Astrocyte (in vitro differentiated cells and primary cell): ENCODE data around the gene SIAH3. TPM values are rescaled to one million over a fixed set of nuclear protein-coding genes. Genes with fewer than 3 reads are reported as not detected.
A peak's percentile ranks its signal among the peaks of the same experiment; 100 is the strongest.

Experiments used
- DNase-seq: peaks from one replicate; pipeline ENCODE4 v3.0.0-alpha.2; 2010; ENCODE audit warnings: low read depth
- FAIRE-seq: peaks from 2 replicates; lab custom pipeline; 2011; peaks lifted over from hg19 to GRCh38; lab: Jason Lieb, UNC
- H2AFZ ChIP-seq: 2 replicates; pipeline ENCODE4 v1.6.0; 2012; ENCODE audit warnings: low read depth, low read length, inconsistent platforms
- H3K27ac ChIP-seq: 2 replicates; pipeline ENCODE4 v1.5.1; 2011; ENCODE audit warnings: low read depth, low read length, inconsistent platforms
- H3K27me3 ChIP-seq: 2 replicates; pipeline ENCODE4 v1.6.0; 2011; ENCODE audit warnings: low read length, inconsistent platforms; ENCODE audit not compliant: insufficient read depth
- H3K36me3 ChIP-seq: 2 replicates; pipeline ENCODE4 v1.5.1; 2011; ENCODE audit warnings: low read length, inconsistent platforms; ENCODE audit not compliant: insufficient read depth
- H3K4me1 ChIP-seq: 2 replicates; pipeline ENCODE4 v1.5.1; 2011; ENCODE audit warnings: low read length, inconsistent platforms; ENCODE audit not compliant: insufficient read depth
- H3K4me2 ChIP-seq: 2 replicates; pipeline ENCODE4 v1.6.0; 2012; ENCODE audit warnings: low read length, inconsistent platforms
- H3K4me3 ChIP-seq: 2 replicates; pipeline ENCODE4 v1.5.1; 2011; ENCODE audit warnings: low read depth, mild to moderate bottlenecking, low read length, inconsistent platforms; ENCODE audit not compliant: insufficient read depth
- H3K79me2 ChIP-seq: 2 replicates; pipeline ENCODE4 v1.6.0; 2012; ENCODE audit warnings: mild to moderate bottlenecking, low read length, inconsistent platforms; ENCODE audit not compliant: insufficient read depth
- H3K9ac ChIP-seq: 2 replicates; pipeline ENCODE4 v1.6.0; 2012; ENCODE audit warnings: mild to moderate bottlenecking, low read length, inconsistent platforms
- H3K9me3 ChIP-seq: 2 replicates; pipeline ENCODE4 v1.5.1; 2012; ENCODE audit warnings: low read depth, mild to moderate bottlenecking, low read length, inconsistent platforms; ENCODE audit not compliant: insufficient read depth
- H4K20me1 ChIP-seq: 2 replicates; pipeline ENCODE4 v1.6.0; 2012; ENCODE audit warnings: low read length, inconsistent platforms; ENCODE audit not compliant: insufficient read depth
- H3K27ac Mint-ChIP-seq: one replicate; pipeline ENCODE4 v1.8.0; 2021; ENCODE audit warnings: mild to moderate bottlenecking, mixed read lengths; ENCODE audit not compliant: unreplicated experiment
- H3K27me3 Mint-ChIP-seq: one replicate; pipeline ENCODE4 v1.8.0; 2021; ENCODE audit warnings: low read depth, mixed read lengths; ENCODE audit not compliant: unreplicated experiment
- H3K36me3 Mint-ChIP-seq: one replicate; pipeline ENCODE4 v1.8.0; 2021; ENCODE audit warnings: low read depth, mixed read lengths; ENCODE audit not compliant: unreplicated experiment
- H3K4me1 Mint-ChIP-seq: one replicate; pipeline ENCODE4 v1.8.0; 2021; ENCODE audit warnings: low read depth, mixed read lengths; ENCODE audit not compliant: unreplicated experiment
- H3K4me3 Mint-ChIP-seq: one replicate; pipeline ENCODE4 v1.8.0; 2021; ENCODE audit warnings: mild to moderate bottlenecking, moderate library complexity, mixed read lengths; ENCODE audit not compliant: unreplicated experiment
- H3K9me3 Mint-ChIP-seq: one replicate; pipeline ENCODE4 v1.8.0; 2021; ENCODE audit warnings: mild to moderate bottlenecking, mixed read lengths; ENCODE audit not compliant: unreplicated experiment
- CTCF ChIP-seq: IDR thresholded peaks from 2 replicates; pipeline ENCODE4 v1.5.1; 2011; ENCODE audit warnings: low read depth, mild to moderate bottlenecking, inconsistent platforms, low read length, moderate library complexity; ENCODE audit not compliant: insufficient read depth
- EZH2 ChIP-seq: IDR thresholded peaks from 2 replicates; pipeline ENCODE4 v1.6.1; 2012; ENCODE audit warnings: mild to moderate bottlenecking, low read length, inconsistent platforms; ENCODE audit not compliant: insufficient read depth
- total RNA-seq: library from RNA; stranded (reverse); gene quantifications from 2 replicates; pipeline ENCODE4 v1.2.1, GENCODE V29; 2021

Gene SIAH3
- total RNA-seq, 1 donor from 2014 or later: 0.07 TPM

GRCh38 chr13:45773944-45774343 is 77.6 kb downstream of the SIAH3 start:
- FAIRE-seq (no peak), DNase-seq (no peak)
- Mint-ChIP-seq H3K27ac (no peak overlapping the region), H3K9me3 (no peaks in the 10 kb centered on the region), H3K4me1 (peaks cover 3% of the 10 kb centered on the region), H3K27me3 (peaks cover 19% of the 10 kb centered on the region), H3K4me3 (no peak overlapping the region), H3K36me3 (no peaks in the 10 kb centered on the region)
- peaks cover 7% of the 10 kb centered on the region for H3K4me1 ChIP-seq
- H3K27ac ChIP-seq: no peak overlapping the region
- H3K36me3 ChIP-seq: no peaks in the 10 kb centered on the region
- TF ChIP-seq CTCF (no peak), EZH2 (no peak)
- no peak overlapping the region for H3K9ac ChIP-seq
- no peaks in the 10 kb centered on the region for H4K20me1 ChIP-seq
- no peaks in the 10 kb centered on the region for H3K9me3 ChIP-seq
- H2AFZ ChIP-seq: no peak overlapping the region
- no peak overlapping the region for H3K4me3 ChIP-seq
- H3K4me2 ChIP-seq: peak overlapping the region; percentile 1
- peaks cover 5% of the 10 kb centered on the region for H3K27me3 ChIP-seq
- H3K79me2 ChIP-seq: no peaks in the 10 kb centered on the region

GRCh38 chr13:45773236-45773635 is 78.3 kb downstream of the SIAH3 start:
- no peaks in the 10 kb centered on the region for H3K36me3 Mint-ChIP-seq
- peak overlapping the region; percentile 1 for H3K4me2 ChIP-seq
- no peak overlapping the region for H3K4me3 Mint-ChIP-seq
- FAIRE-seq (no peak), DNase-seq (peak; percentile 62)
- H3K4me3 ChIP-seq: no peak overlapping the region
- no peak overlapping the region for H2AFZ ChIP-seq
- H3K4me1 ChIP-seq: peaks cover 7% of the 10 kb centered on the region
- no peak overlapping the region for H3K27ac Mint-ChIP-seq
- H3K27me3 Mint-ChIP-seq: peaks cover 19% of the 10 kb centered on the region
- no peaks in the 10 kb centered on the region for H4K20me1 ChIP-seq
- peaks cover 10% of the 10 kb centered on the region for H3K4me1 Mint-ChIP-seq
- H3K9me3 Mint-ChIP-seq: no peaks in the 10 kb centered on the region
- H3K27ac ChIP-seq: no peak overlapping the region
- TF ChIP-seq EZH2: no peak
- TF ChIP-seq CTCF: no peak
- H3K27me3 ChIP-seq: peaks cover 6% of the 10 kb centered on the region
- no peaks in the 10 kb centered on the region for H3K79me2 ChIP-seq
- no peak overlapping the region for H3K9ac ChIP-seq
- H3K36me3 ChIP-seq: no peaks in the 10 kb centered on the region
- no peaks in the 10 kb centered on the region for H3K9me3 ChIP-seq

GRCh38 chr13:45770886-45771285 is 80.7 kb downstream of the SIAH3 start:
- Mint-ChIP-seq H3K4me3 (no peak overlapping the region), H3K4me1 (peaks cover 11% of the 10 kb centered on the region), H3K36me3 (no peaks in the 10 kb centered on the region), H3K27ac (no peak overlapping the region), H3K27me3 (peaks cover 17% of the 10 kb centered on the region), H3K9me3 (no peaks in the 10 kb centered on the region)
- H3K36me3 ChIP-seq: no peaks in the 10 kb centered on the region
- no peak overlapping the region for H2AFZ ChIP-seq
- no peak overlapping the region for H3K4me3 ChIP-seq
- H4K20me1 ChIP-seq: no peaks in the 10 kb centered on the region
- no peak for TF ChIP-seq CTCF
- TF ChIP-seq EZH2: no peak
- peaks cover 7% of the 10 kb centered on the region for H3K4me1 ChIP-seq
- no peak for DNase-seq
- H3K9me3 ChIP-seq: no peaks in the 10 kb centered on the region
- no peak overlapping the region for H3K4me2 ChIP-seq
- no peak for FAIRE-seq
- no peaks in the 10 kb centered on the region for H3K79me2 ChIP-seq
- peaks cover 3% of the 10 kb centered on the region for H3K27me3 ChIP-seq
- no peak overlapping the region for H3K27ac ChIP-seq
- no peak overlapping the region for H3K9ac ChIP-seq
